Measurements from ENCODE around the gene KCTD8.
"Not testable (repeated sequence)": the region's sequence is repeated elsewhere in the genome, so short reads cannot be mapped to it uniquely, and the experiment has no call there.

KCTD8 gene

DNA sequence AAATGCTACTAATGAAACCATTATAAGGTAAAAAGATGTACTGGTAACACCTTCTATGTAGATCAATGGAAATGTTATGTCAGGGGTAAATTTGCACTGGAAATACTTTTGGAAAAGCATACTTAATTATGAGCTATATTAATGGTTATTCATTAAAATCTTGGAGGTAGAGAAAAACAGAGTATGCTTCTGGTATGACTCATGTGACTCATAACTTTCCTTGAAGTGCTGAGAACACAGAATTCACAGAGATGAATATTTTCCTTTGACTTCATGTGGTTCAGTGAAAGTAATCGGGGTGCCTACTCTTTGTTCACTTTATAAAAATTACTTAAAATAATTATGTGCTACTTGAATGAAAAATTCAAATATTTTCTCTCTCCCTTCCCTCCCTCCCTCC is 254.2 kb downstream of the KCTD8 start:
- H3K27ac ChIP-seq: no peak overlapping the region
- TF ChIP-seq, protein P1, sequence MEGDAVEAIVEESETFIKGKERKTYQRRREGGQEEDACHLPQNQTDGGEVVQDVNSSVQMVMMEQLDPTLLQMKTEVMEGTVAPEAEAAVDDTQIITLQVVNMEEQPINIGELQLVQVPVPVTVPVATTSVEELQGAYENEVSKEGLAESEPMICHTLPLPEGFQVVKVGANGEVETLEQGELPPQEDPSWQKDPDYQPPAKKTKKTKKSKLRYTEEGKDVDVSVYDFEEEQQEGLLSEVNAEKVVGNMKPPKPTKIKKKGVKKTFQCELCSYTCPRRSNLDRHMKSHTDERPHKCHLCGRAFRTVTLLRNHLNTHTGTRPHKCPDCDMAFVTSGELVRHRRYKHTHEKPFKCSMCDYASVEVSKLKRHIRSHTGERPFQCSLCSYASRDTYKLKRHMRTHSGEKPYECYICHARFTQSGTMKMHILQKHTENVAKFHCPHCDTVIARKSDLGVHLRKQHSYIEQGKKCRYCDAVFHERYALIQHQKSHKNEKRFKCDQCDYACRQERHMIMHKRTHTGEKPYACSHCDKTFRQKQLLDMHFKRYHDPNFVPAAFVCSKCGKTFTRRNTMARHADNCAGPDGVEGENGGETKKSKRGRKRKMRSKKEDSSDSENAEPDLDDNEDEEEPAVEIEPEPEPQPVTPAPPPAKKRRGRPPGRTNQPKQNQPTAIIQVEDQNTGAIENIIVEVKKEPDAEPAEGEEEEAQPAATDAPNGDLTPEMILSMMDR (conservative IDR thresholded peaks at IDR 0.05): no peak

DNA sequence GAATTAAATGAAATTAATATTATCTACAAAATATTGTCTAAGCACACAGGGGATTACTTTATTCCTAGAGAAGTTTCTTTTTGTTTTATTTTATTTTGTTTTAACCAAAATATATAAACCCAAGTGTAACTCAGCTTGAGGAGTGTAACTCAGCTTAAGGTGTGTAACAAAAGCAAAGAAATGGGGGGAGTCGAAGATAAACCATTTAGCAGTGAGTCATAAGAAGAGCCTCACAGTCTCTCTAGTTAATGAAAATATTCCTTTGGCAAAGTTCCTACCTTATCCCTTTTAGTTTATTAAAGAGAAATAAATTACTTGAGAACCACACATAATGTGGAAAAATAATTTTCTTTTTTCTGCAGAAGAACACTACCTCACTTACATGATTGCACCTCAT is 261.8 kb downstream of the KCTD8 start:
- H3K27ac ChIP-seq: no peak overlapping the region

DNA sequence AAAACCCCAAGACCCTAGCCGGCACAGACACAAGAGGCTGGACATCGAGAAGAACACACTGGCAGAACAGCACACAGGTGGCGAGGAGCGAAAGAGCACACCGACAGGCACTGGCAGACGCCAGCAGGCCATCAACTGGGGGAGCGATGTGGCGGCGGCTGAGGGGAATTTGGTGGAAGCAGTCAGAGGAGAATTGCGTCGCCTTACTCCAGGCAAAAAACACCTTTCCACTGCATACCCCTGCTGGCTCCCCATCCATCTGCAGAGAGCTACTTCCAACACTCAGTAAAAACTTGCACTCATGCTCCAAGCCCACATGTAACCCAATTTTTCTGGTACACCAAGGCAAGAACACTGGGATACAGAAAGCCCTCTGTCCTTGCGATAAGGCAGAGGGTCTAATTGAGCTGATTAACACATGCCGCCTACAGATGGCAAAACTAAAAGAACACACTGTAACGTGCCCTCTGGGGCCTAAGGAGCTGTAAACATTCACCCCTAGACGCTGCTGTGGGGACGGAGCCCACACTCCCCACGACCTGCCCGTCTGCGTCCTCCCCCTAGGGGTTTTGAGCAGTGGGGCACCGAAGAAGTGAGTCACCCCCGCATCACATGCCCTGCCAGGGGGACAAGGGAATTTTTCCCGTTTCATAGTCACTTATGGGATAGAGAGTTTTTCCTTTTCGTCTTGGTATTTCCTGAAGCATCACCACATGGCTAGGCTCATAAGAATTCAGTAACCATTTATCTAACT is 262.3 kb downstream of the KCTD8 start:
- TF ChIP-seq, protein P1 (conservative IDR thresholded peaks at IDR 0.05): no peak; the same call in 1 of the 2 replicates

More for the DNA sequence above, 261.8 kb downstream of the KCTD8 start:
- TF ChIP-seq, protein P1 (conservative IDR thresholded peaks at IDR 0.05): no peak

DNA sequence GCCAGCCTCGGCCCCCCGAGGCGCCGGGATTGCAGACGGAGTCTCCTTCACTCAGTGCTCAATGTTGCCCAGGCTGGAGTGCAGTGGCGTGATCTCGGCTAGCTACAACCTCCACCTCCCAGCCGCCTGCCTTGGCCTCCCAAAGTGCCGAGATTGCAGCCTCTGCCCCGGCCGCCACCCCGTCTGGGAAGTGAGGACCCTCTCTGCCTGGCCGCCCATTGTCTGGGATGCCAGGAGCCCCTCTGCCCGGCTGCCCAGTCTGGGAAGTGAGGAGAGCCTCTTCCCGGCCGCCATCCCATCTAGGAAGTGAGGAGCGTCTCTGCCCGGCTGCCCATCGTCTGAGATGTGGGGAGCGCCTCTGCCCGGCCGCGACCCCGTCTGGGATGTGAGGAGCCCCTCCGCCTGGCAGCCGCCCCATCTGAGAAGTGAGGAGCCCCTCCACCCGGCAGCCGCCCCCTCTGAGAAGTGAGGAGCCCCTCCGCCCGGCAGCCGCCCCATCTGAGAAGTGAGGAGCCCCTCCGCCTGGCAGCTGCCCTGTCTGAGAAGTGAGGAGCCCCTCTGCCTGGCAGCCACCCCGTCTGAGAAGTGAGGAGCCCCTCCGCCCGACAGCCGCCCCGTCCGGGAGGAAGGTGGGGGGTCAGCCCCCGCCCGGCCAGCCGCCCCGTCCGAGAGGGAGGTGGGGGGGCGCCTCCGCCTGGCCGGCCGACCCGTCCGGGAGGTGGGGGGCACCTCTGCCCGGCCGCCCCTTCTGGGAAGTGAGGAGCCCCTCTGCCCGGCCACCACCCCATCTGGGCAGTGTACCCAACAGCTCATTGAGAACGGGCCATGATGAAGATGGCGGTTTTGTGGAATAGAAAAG is 266.9 kb downstream of the KCTD8 start:
- not testable (repeated sequence) for H3K27ac ChIP-seq

More for the DNA sequence above, 262.3 kb downstream of the KCTD8 start:
- H3K27ac ChIP-seq: no peak overlapping the region

DNA sequence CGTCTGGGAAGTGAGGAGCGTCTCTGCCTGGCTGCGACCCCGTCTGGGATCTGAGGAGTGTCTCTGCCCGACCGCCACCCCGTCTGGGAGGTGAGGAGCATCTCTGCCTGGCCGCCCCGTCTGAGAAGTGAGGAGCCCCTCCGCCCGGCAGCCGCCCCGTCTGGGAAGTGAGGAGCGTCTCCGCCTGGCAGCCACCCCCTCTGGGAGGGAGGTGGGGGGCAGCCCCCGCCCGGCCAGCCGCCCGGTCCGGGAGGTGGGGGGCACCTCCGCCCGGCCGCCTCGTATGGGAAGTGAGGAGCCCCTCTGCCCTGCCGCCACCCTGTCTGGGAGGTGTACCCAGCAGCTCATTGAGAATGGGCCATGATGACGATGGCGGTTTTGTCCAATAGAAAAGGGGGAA is 280.8 kb downstream of the KCTD8 start:
- not testable (repeated sequence) for H3K27ac ChIP-seq

DNA sequence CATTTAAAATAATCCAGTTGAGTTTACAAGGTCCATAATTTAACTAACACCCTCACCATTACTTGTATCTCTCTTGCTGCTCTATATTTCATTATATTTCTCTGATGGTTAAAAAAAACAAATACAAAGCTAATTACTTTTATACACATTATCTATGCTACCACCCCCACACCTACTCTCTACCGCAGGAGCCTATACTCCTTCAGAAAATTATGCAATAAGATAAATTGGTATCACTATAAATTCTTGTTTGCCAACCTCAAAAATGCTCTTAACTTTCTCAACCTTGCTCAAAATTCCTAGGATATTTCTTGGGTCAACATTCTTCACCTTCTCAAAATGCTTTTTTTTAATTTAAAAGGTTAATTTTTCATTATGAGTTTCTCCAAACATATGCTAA is 282.7 kb downstream of the KCTD8 start:
- TF ChIP-seq, protein P1 (conservative IDR thresholded peaks at IDR 0.05): no peak
- no peak overlapping the region for H3K27ac ChIP-seq

DNA sequence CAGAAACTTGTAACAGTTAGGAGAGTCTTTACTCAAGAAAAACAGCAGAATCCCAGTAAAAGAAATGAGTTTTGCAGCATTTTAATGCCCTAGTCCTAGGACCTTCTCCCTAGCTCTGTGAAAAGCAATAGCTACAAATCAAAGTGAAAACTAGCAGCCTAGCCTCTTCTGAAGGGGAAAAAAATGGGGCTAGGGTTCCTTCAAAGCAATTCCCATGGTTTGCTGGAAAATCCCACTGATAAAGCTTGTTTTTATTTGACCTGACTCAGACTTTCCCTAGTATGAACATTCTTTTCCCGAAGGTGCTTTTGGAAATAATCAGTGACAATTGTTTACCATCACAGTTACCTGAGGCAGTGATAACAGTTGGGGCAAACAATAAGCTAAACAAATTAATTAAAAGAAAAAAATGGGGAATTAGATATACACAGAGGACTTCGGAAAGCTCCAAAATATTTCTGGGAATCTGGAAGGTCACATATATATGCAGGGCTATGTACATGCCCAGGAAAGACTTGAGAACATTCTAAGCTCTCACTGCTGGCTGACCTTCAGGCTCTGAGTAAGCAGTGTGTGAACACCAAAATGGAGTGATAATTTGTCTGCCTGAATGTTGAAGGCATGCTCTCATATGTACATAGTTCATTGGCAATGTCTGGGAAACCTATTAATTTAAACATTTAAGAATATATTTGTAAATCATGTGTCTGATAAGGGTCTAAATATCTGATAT is 285.9 kb downstream of the KCTD8 start:
- TF ChIP-seq, protein P1 (conservative IDR thresholded peaks at IDR 0.05): no peak
- no peak overlapping the region for H3K27ac ChIP-seq

DNA sequence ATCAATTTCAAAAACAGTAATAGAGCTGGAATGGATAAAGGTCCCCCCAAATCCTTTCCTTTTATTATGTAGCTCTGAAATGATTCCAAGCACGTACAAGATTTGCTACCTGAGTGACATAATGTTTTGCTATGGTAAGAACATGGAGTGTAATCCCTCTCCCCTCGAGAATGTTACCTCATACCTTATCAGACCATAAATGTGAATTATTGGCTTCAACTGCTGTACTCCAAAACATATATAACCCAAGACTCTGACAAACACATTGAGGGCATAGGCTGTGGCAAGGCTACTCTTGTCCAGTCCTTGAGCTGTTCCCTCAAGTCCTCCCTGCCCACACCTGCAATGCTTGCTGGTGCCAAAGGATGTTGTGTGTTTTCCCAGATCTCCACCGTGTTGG is 286.9 kb downstream of the KCTD8 start:
- H3K27ac ChIP-seq: no peak overlapping the region

More for the DNA sequence above, 286.9 kb downstream of the KCTD8 start:
- TF ChIP-seq, protein P1 (conservative IDR thresholded peaks at IDR 0.05): no peak
